ENCODE measurements around the gene SLC15A5.

SLC15A5 gene

GRCh38 chr12:16168078-16168477, 109.4 kb downstream of the SLC15A5 start:
- H3K4me3 ChIP-seq (ENCODE audit: low read depth, low read length) = no peak overlapping the region
- TF ChIP-seq, protein P1, sequence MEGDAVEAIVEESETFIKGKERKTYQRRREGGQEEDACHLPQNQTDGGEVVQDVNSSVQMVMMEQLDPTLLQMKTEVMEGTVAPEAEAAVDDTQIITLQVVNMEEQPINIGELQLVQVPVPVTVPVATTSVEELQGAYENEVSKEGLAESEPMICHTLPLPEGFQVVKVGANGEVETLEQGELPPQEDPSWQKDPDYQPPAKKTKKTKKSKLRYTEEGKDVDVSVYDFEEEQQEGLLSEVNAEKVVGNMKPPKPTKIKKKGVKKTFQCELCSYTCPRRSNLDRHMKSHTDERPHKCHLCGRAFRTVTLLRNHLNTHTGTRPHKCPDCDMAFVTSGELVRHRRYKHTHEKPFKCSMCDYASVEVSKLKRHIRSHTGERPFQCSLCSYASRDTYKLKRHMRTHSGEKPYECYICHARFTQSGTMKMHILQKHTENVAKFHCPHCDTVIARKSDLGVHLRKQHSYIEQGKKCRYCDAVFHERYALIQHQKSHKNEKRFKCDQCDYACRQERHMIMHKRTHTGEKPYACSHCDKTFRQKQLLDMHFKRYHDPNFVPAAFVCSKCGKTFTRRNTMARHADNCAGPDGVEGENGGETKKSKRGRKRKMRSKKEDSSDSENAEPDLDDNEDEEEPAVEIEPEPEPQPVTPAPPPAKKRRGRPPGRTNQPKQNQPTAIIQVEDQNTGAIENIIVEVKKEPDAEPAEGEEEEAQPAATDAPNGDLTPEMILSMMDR (IDR thresholded peaks at IDR 0.05; ENCODE audit: low read depth, low read length) = no peak

DNA sequence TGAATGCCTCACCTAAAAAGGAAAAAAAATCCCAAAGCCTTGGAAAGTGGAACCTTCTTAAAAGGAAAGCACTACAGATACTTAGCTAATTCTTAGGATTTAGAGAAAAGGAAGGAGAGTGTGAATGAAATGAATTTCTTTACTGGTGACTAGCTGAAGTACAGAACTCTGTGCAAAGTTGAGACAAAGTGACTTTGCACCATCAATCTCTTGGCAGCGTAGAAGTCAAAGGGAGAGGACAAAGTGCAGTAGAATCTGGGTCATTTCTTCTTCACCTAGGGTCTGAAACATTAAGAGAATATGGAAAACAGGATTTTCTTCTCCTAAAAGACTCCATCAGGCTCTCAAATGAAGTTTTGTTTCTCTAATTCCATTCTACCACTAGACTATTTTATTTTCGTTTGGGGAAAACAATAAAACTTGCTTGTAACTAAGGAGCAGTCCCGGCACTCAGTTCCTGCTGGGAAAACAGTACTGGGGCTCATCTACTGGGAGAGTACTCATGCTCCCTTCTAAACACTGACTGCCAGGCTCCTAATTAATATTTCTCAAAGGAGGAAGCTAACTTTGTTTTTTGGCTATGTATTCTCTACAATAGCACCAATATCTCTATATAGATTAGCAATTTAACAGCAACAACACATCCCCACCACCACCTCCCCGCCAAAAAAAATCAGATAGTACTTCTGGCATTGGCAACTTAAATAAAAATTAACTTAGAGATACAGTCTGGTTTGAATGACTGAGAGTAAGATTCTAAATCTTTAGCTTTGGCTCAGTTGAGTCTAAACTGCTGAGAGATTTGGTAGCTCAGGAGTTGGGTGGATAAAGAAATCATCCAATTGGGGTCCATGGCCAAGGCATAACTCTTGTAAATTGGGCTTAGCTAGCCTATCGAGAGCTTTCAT, 110.7 kb downstream of the SLC15A5 start:
- no peak overlapping the region for H3K4me3 ChIP-seq (ENCODE audit: low read depth, low read length)
- TF ChIP-seq, protein P1 (IDR thresholded peaks at IDR 0.05; ENCODE audit: low read depth, low read length) = no peak

- no peak overlapping the region for H3K4me3 ChIP-seq (ENCODE audit: low read depth, low read length)
- TF ChIP-seq, protein P1 (IDR thresholded peaks at IDR 0.05; ENCODE audit: low read depth, low read length) = 0 out of 2 replicates have a peak, but pooled peaks have one; percentile 20
Observed at GRCh38 chr12:16165506-16165905, 112.0 kb downstream of the SLC15A5 start.

- H3K4me3 ChIP-seq (ENCODE audit: low read depth, low read length) = no peak overlapping the region
- TF ChIP-seq, protein P1 (IDR thresholded peaks at IDR 0.05; ENCODE audit: low read depth, low read length) = no peak
Observed at GRCh38 chr12:16163901-16164300, 113.6 kb downstream of the SLC15A5 start.

DNA sequence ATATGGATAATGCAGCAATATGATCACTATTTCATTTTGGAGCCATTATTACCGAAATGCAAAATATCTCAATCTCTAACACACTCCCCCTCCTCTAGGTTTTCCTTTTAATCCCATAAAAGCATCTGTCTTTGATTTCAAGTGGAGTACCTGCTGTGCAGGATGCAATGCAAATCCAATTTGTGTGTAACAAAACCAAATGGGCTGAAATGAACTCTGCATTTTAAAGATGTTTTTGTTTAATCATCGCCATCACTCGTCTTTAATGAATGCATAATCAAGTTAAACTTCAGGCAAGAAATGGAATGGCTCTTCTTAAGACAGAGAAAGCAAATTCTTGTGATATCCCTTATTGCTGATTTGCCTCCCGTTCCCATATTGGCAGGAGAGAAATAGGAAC, 114.3 kb downstream of the SLC15A5 start:
- H3K4me3 ChIP-seq (ENCODE audit: low read depth, low read length) = no peak overlapping the region
- TF ChIP-seq, protein P1 (IDR thresholded peaks at IDR 0.05; ENCODE audit: low read depth, low read length) = no peak

DNA sequence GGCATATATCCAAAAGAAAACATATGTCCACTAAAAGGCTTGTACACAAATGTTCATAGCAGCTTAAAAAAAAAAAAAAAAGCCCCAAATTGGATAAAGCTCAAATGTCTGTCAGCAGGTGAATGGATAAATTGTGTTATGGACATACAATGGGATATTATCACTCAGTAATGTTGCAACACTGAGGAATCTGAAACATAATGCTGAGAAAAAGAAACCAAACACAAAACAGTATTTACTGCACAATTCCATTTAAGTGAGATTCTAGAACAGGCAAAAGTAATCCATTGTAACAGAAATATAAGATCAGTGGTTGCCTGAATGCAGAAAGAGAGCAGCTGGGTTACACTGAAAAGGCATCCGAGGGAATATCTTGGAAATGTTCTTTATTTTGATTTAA, 117.9 kb downstream of the SLC15A5 start:
- TF ChIP-seq, protein P1 (IDR thresholded peaks at IDR 0.05; ENCODE audit: low read depth, low read length) = no peak
- no peak overlapping the region for H3K4me3 ChIP-seq (ENCODE audit: low read depth, low read length)

DNA sequence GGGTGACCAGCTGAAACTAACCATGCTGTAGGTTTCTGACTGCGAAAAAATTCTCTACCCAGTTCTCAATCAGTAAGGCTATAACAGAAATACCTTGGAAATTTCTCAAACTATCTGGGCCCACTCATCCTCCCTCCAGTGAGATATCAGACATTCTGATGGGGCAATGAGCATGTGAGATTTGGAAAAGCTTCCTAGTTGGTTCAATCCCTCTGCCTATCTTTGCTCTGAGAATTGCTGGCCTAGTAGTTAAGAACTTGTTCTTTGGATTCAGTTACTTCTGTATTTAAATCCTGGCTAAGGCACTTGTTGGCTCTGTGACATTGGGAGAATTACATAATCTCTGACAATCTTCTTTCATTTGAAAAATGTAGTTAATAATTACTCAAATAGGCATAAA, 119.4 kb downstream of the SLC15A5 start:
- H3K4me3 ChIP-seq (ENCODE audit: low read depth, low read length) = no peak overlapping the region
- TF ChIP-seq, protein P1 (IDR thresholded peaks at IDR 0.05; ENCODE audit: low read depth, low read length) = no peak
